ENCODE results near the gene HTT.

Gene HTT

GRCh38 chr4:3174371-3175338 is 100.2 kb downstream of the HTT start:
- DNase-seq (ENCODE audit: low read depth): no peak

- no peak for DNase-seq (ENCODE audit: low read depth)
Measured at GRCh38 chr4:3176367-3177229, 102.1 kb downstream of the HTT start.

GRCh38 chr4:3177426-3177825 is 102.9 kb downstream of the HTT start:
- no peak for DNase-seq (ENCODE audit: low read depth)

GRCh38 chr4:3177905-3178304 is 103.4 kb downstream of the HTT start:
- DNase-seq (ENCODE audit: low read depth): no peak

GRCh38 chr4:3178351-3178750 is 103.9 kb downstream of the HTT start:
- no peak for DNase-seq (ENCODE audit: low read depth)

GRCh38 chr4:3179126-3179706 is 104.7 kb downstream of the HTT start:
- DNase-seq (ENCODE audit: low read depth): no peak

- DNase-seq (ENCODE audit: low read depth): no peak
Measured at GRCh38 chr4:3183008-3183407, 108.5 kb downstream of the HTT start.

- DNase-seq (ENCODE audit: low read depth): no peak
Measured at GRCh38 chr4:3184725-3185124, 110.2 kb downstream of the HTT start.

GRCh38 chr4:3186609-3187008 is 112.1 kb downstream of the HTT start:
- no peak for DNase-seq (ENCODE audit: low read depth)

- DNase-seq (ENCODE audit: low read depth): no peak
Measured at GRCh38 chr4:3188118-3188517, 113.6 kb downstream of the HTT start.

GRCh38 chr4:3189459-3189858 is 115.0 kb downstream of the HTT start:
- DNase-seq (ENCODE audit: low read depth): no peak

GRCh38 chr4:3190549-3190948 is 116.1 kb downstream of the HTT start:
- no peak for DNase-seq (ENCODE audit: low read depth)

GRCh38 chr4:3192188-3192587 is 117.7 kb downstream of the HTT start:
- no peak for DNase-seq (ENCODE audit: low read depth)

- DNase-seq (ENCODE audit: low read depth): no peak
Measured at GRCh38 chr4:3192827-3193226, 118.3 kb downstream of the HTT start.

GRCh38 chr4:3193531-3194203 is 119.2 kb downstream of the HTT start:
- DNase-seq (ENCODE audit: low read depth): no peak

GRCh38 chr4:3196670-3197359 is 122.3 kb downstream of the HTT start:
- DNase-seq (ENCODE audit: low read depth): no peak

GRCh38 chr4:3197366-3198105 is 123.1 kb downstream of the HTT start:
- no peak for DNase-seq (ENCODE audit: low read depth)

- no peak for DNase-seq (ENCODE audit: low read depth)
Measured at GRCh38 chr4:3198906-3199305, 124.4 kb downstream of the HTT start.

- DNase-seq (ENCODE audit: low read depth): no peak
Measured at GRCh38 chr4:3199653-3200422, 125.4 kb downstream of the HTT start.
